SH-SY5Y (cell line): ENCODE results near the gene FBXL7.

ENCODE experiments used
- GATA2 ChIP-seq: IDR thresholded peaks from 2 replicates; pipeline ENCODE4 v1.6.1; 2011; ENCODE audit warnings: mild to moderate bottlenecking, low read depth, low read length
- GATA3 ChIP-seq: IDR thresholded peaks from 2 replicates; pipeline ENCODE4 v1.6.1; 2011; ENCODE audit warnings: low read depth, mild to moderate bottlenecking, low read length, moderate library complexity

DNA sequence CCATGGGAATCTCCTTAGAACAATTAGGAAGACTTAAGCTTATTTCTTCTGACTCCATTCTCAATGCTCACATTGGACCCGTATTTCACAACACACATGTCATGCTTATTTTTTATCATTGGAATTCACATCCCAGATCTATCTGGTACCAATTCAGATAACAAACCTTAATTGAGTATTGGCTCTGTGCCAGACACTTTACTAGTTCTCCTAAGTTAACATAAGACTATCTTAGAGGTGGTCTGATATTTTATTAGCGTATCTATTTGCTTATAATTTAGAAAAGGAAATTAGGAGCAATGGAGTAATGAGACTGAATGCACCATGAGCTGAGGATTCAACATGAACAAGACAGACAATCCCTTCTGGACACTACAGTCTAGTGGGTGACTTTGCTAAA lies 45.1 kb downstream of the FBXL7 start:
- TF ChIP-seq GATA2 (no peak), GATA3 (no peak)
